ENCODE results near the gene MAML2.

MAML2 gene

DNA sequence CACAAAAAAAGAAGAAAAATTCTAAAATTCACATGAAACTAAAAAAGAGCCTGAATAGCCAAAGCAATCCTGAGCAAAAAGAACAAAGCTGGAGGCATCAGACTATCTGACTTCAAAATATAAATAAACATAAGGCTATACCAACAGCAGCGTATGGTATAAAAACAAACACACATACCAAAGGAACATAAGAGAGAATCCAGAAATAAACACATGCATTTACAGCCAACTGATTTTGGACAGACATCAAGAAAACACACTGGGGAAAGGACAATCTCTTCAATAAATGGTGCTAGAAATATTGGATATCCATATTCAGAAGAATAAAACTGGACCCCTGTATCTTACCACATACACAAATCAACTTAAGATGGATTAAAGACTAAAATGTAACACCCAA lies 416.3 kb downstream of the MAML2 start:
- no peak for DNase-seq
